Stimulated activated CD8-positive, alpha-beta memory T cell treated with anti-CD3 and anti-CD28 coated beads, Interleukin-7, amount 100 ng/mL, for 4 hours (primary cell): ENCODE data around the gene MBTD1.

Source experiments
- DNase-seq, 2 donors: peaks; one replicate each; pipeline ENCODE4 v3.0.0-alpha.2; 2020; ENCODE audit warnings: low read depth in 2 of 2

The MBTD1 gene

DNA sequence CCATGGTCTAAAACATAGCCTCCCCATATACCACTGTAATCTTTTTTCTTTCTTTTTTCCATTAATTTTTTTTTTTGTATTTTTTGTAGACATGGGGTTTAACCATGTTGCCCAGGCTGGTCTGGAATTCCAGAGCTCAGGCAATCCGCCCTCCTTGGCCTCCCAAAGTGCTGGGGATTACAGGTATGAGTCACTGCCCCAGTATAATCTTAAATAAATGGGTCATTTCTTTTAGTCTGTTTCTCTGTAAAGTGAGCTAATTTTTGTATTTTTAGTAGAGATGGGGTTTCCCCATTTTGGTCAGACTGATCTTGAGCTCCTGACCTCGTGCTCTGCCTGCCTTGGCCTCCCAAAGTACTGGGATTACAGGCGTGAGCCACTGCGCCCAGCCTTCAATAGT lies 112.2 kb downstream of the MBTD1 start:
- DNase-seq, result no peak

DNA sequence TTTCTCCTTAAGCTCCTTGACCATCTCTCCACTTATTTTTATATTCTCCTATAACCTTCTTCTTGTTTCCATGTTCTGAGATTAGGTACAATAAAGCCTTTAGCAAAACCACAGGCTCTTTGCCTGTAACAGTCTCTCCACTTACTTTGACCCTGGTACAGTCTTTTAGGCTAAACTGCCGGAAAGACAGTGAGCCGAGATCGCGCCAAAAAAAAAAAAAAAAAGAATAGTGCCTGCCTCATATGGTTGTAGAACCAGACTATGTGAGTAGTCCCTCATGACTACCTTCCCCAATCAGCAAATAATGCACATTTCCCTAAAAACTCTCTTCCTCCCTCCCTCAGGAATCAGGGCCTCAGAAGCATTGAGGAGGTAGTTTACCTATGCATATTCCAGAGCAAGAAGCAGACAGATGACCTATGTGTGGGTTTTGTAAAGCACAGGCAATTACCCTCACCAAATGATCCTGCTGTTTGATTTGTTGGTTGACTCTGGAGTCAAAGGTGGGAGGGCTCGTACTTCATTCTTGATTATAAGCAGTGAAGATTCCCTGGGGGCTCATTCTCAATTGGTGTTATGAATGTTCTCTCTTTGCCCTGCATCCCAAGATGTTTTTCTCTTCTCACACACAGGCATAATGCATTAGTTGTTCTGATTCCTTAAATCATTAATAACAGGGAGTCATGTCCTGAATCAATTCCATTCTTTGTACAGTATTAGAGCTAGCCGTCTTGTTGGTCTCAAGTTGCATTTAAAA lies 115.4 kb downstream of the MBTD1 start:
- no peak for DNase-seq

GRCh38 chr17:51142597-51142996 lies 117.3 kb downstream of the MBTD1 start:
- no peak for DNase-seq

DNA sequence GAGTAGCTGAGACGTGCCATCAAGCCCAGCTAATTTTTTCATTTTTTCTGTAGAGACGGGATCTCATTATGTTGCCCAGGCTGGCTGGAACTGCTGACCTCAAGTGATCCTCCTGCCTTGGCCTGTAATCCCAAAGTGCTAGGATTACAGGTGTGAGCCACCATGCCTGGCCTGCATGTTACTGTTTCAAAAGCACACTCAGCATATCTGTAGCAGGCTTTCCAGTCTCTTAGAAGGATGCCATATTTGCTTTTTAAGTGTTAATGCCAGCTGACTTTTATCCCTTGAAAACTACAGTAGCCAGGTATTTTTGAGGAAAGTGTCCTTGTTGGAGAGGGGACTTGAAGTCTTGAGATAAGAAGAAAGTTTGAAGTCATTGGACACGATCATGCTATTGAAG lies 123.9 kb downstream of the MBTD1 start:
- no peak for DNase-seq

DNA sequence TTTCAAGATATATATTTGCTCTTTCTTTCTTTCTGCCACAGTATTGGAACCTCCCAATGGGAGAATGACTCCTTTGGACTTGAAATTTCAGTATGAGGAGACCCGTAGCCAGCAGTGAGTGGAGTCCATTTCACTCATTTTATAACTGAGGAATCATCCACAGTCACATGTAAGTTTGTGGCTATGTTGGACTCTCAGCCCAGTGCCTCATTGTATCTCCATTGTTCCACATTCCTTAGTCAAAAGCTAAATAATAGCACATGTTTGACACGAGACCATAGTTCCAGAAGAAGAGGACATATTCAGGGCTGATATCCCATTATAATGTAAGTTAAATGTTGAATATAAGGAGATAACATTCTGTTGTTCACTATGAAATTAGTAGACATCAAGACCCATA lies 126.5 kb downstream of the MBTD1 start:
- DNase-seq, result no peak

DNA sequence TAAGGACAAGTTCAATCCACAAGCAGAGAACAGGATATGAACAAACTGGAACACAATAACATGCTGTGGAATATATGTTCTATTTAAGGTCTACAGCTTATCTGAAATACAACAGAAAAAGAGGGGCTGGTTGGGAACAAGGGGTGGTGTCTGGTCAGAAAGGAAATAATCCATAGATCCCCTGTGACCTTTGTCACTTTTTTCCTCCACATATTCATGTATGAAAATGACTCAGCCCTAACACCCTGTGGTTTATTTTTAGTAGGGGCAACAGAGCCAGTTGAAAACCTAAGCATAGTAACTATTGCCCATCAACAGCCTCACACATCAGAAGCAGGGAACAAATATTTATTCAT lies 126.9 kb downstream of the MBTD1 start:
- no peak for DNase-seq

- DNase-seq, result no peak
These were observed 131.8 kb downstream of the MBTD1 start for GRCh38 chr17:51128076-51128475.
